NCI-H1048 (cell line): ENCODE results near the gene GATB.
A peak's percentile ranks its signal among the peaks of the same experiment; 100 is the strongest.

Source experiments
- DNase-seq: peaks from one replicate; lab custom pipeline; 2025; lab: John Stamatoyannopoulos, UW

Gene GATB

GRCh38 chr4:151760712-151761661 lies at the start of gene GATB:
Gene GATB (minus strand): TSS chr4:151761007. CDS start chr4:151760982, 25 bp downstream.
- peak; percentile 87 for DNase-seq

GRCh38 chr4:151810476-151810875 lies 49.7 kb upstream of the GATB start:
- DNase-seq, result no peak

DNA sequence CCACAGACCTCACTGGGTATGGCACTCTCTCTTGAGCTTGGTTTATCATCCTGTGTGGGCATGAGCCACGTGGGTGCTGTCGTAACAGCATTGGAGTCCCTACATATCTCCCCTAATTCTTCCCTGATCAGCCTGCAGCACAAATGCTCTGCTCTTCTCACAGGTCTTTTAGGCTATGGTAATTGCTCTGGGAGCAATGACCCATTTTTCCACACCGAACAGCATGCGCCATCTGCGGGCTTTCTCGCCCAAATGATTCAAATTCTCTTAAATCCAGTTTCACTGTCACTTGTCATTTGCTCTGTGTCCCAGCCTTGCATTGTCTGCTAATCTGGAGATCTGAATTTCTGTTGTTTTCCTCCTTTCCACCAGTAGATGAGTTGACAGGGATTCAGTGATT lies 48.9 kb upstream of the GATB start:
- no peak for DNase-seq

DNA sequence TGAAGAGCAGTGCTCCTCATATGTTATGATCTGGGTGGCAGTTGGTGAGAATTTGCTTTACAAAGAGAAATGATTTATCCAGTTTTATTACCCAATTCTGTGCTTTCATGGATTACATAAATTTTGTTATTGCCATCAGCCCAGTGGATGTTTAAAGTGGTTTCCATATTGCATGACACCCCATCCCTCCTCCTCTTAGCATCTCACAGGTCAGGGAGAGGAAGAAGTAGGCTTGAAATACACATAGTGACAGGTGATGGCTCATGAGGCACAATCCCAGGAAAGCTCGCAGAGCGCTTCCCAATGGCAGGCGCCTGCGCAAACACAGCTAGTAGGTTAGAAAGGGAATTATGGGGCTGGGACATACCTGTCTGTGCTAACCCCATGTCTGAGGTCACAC lies 47.7 kb upstream of the GATB start:
- DNase-seq, result no peak

DNA sequence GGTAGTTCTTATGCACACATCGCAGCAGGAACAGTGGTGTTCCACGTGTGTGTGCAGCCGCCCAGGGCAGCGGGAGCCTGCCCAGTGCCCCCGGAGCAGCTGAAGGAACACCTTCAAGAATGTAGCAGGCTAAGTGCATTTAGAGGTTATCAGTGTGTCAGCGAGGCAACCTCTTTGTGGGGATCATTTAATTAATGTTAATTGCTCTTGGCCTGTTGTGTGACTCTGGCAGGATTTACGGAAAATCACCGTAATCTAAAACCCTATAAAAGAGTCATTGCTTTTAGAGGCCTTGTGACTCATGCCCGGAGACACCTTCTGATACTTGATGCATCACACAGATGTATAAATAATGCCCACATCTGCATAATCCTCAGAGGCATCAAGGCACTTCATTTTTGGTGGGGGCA lies 47.3 kb upstream of the GATB start:
- no peak for DNase-seq

DNA sequence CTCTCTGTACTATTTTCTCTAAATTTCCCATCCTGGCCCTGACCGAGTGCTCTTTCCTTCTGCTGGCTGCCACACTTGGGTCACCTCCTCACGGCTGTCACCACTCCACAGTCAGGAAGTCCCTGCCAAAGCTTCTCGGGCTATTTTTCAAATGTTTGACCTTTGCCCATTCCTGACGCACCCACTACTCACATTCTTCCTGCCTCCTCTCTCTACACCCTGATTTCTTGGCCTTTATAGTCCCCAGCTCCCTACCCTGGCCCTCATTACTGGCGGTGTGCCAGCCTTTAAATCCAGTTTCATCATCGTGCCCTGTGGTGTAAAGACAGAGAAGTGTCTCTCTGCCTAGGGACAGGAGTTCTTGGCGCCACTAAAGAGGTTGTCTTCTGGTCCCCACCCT lies 46.4 kb upstream of the GATB start:
- DNase-seq, result no peak

DNA sequence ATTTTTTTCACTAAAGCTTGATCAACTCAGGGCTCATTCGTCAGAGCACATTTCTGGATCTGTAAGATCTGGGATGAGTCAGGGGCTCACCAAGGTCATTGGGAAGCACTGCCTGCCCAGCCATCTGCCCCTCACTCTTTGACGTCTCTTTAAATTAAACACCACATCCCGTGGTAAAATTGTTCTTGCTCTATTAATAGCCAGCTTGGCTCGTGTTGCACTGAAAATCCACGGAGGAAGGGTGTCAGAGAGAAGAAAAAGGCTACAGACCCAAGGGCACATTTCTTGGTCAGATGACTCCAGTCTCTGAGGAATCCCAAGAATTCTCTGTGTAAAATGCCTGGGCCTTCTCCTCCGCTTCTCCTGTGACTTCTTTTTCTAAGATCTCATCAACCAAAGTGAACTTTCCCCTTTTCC lies 45.7 kb upstream of the GATB start:
- DNase-seq, result no peak

DNA sequence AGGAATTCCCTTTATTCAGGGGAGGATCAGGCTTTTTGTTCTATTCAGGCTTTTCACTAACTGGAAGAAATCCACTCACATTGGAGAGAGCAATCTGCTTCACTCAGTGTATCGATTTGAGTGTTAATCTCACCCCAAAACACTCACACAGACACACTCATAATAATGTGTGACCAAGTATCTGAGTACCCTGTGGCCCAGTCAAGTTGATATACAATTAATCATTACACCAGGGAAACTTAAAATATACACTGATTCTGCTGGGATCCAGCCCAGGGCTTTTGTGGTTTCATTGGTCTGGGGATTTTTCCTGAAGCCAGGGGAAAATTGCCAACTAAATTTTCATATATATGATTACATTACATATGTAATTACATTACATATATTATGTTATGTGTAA lies 44.0 kb upstream of the GATB start:
- DNase-seq, result no peak

DNA sequence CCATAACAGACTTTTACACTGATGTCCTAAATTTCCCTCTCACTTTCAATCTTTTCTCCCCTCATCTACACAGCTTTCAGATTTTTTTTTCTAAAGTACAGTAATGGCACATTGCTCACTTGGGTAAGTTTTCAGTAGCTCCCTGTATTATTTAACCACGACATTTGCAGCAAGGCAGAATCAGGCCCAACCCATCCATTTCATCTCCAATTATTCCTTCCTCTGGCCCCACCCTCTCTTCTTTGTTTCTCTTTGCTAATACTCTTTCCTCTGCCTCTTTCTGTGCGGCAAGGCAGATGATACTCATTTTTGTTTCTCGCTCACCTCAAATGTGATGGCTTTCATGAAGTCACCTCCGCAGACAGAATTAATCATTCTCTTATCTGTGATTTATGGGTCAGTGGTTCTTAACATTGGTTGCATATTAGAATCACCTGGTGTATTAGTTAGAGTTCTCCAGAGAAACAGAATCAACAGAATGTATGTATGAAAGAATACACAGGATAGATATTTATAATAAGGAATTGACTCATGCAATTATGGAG lies 43.4 kb upstream of the GATB start:
- no peak for DNase-seq

GRCh38 chr4:151803246-151803645 lies 42.4 kb upstream of the GATB start:
- DNase-seq, result no peak

- no peak for DNase-seq
Measured at GRCh38 chr4:151801547-151802516, 41.0 kb upstream of the GATB start.

DNA sequence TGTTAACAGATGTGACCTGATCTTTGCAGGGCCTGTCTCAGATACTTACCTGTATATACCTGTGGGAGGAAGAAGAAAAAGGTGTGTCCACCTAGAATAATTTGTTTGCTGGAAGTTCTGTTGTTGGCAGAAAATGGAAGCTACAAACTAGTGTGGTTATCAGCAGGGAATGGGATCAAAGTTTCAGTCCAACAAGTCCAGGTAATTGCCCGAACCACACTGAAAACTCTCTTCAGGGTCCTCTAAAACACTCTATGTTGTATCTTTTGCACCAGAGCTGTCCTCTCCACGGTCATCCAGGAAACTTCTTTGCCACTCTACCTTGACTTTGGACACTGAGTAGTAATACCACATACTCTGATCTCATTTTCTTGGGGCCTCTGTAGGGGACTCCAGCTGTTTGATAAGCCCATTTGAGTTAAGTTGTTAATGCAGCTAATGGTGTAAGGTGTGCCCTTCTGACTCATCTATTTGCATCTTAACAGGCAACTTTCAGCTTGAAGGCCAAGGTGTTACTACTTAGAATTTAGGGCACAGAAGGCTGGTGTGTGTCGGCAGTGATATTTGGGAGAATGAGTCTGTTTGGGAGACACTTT lies 38.7 kb upstream of the GATB start:
- no peak for DNase-seq

GRCh38 chr4:151798678-151799416 lies 38.0 kb upstream of the GATB start:
- DNase-seq, result no peak

DNA sequence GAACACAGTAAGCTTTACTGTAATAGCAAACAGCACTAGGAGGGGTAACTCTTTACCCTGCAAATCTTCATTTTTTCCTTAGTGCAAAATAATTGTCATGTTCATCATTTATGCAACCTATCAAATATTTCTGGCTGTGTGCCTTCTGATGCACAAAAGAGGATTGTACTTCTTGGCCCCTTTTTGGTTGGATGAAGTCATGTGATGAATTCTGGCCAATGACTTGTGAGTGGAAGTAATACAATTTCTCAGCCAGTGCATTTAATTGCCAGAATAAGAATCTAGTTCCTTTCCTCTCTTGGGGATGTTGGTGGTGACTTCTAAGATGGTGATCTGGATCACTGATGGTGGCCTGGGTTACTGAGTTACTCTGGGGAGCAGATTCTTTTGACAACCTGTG lies 37.0 kb upstream of the GATB start:
- no peak for DNase-seq

DNA sequence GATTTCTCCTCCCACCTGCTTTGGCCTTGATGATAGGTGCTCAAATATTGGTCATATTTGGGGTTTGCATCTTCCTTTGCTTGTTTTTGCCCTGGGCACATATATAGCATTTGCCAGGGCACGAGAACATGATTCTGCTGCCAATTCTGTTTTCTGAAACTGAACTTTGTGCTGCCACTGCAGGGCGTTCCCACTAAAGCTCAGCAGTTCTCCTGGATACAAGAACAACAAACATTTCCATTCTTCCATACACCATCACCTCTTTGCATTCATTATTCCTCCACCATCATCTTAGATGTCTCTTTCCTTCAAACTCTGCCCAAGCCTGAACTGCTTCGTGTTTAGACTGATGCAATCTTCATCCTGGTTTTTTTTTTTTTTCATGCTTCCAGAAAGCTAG lies 36.3 kb upstream of the GATB start:
- DNase-seq, result no peak

- no peak for DNase-seq
Measured at GRCh38 chr4:151796106-151796505, 35.3 kb upstream of the GATB start.

DNA sequence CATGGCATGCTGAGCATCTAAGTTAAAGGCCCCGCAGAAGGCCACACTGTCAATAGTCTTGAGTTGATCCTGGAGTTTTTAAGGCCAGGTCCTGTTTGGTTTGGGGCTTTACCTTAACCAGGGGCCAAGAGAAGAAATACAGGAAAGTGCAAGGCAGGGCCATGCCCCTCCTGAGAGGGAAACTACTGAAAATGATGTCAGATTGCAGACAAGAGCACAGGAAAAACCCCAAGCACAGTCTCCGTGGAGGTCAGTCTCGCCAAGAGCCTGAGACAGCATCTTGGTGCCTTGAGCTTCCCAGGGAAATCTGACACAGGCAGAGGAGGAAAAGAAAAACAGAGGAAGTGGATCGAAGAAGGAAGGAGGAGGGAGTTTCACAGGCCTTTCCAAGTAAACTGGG lies 32.2 kb upstream of the GATB start:
- no peak for DNase-seq

- no peak for DNase-seq
Measured at GRCh38 chr4:151792530-151792929, 31.7 kb upstream of the GATB start.

- DNase-seq, result no peak
Measured at GRCh38 chr4:151788021-151788420, 27.2 kb upstream of the GATB start.

- DNase-seq, result no peak
Measured at GRCh38 chr4:151786158-151786495, 25.3 kb upstream of the GATB start.

DNA sequence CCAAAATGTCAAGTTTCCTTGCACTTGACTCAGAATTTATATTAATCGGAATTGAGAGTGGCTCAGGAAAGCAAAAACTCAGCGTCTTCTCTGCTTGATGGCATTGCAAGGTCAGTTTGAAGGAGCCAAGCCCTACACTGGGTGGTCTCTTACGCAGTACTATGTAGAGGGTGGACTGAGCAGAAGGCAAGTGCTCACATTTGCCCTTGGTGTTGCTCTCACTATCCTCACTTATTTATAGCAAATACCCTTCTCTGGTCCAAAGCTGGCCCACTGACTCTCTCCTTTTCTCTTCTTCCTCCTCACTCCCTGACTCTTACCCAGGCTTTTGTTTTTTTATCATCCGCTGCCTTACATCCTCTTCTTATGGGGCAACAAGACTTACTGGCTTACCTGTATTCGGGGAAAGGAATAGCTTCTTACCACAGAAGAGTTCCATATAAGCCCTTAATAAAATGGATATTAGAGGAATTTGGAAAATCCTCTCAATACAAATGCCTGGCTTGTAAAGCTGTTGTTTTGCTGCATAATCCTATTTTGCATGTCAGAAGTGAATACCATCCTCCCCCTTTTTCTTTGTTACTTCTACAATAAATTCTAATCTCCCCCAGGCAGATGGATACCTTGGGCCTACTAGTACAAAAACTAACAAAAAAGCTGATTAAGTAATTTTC lies 24.8 kb upstream of the GATB start:
- no peak for DNase-seq
